NT2/D1 (cell line): ENCODE results near the gene ZNF516.

ENCODE experiments used
- SUZ12 ChIP-seq: IDR thresholded peaks from 2 replicates; pipeline ENCODE4 v1.6.1; 2011; ENCODE audit not compliant: insufficient read length, insufficient read depth; ENCODE audit errors: extremely low read depth
- YY1 ChIP-seq: IDR thresholded peaks from 2 replicates; pipeline ENCODE4 v1.6.1; 2011; ENCODE audit not compliant: insufficient read length, insufficient read depth

DNA sequence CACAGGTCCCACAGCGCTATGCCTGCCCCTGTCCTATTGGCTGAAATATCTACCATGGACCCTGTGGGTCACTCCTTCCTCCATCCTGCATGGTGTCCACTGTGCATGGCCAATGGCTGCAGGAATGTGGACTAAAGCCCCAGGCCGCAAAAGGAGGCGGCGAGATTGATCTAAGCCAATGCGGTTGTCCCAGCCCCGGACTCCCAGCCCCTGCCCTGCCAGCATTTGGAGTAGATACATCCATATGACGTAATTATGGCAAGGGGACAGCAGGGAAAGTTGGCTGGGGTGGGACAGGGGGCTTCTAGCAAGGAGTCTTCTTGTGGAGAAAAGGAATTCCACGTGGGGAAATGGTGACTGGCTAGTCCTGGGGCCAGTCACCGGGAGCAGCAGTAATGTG lies 11.4 kb upstream of the ZNF516 start:
- TF ChIP-seq YY1 = no peak
- TF ChIP-seq SUZ12 = no peak
